Pons (tissue), 1 donor: ENCODE results near the gene APC.
A peak's percentile ranks its signal among the peaks of the same experiment; 100 is the strongest.
"Not testable (repeated sequence)": the region's sequence is repeated elsewhere in the genome, so short reads cannot be mapped to it uniquely, and the experiment has no call there.

Experiments used
- DNase-seq: peaks from one replicate; pipeline ENCODE4 v3.0.0-alpha.2; 2016; ENCODE audit warnings: low spot score

APC gene

DNA sequence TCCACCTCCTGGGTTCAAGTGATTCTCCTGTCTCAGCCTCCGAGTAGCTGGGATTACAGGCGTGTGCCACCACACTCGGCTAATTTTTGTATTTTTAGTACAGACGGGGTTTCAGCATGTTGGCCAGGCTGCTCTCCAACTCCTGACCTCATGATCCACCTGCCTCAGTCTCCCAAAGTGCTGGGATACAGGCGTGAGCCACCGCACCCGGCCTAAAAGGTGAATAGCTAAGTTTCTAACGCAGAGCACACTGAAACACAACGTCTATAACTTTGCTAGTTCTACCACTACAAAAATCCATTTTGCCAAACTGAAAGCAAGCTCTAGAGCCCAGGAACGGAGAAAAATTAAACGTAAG lies 122.9 kb downstream of the APC start:
- DNase-seq, result not testable (repeated sequence)

DNA sequence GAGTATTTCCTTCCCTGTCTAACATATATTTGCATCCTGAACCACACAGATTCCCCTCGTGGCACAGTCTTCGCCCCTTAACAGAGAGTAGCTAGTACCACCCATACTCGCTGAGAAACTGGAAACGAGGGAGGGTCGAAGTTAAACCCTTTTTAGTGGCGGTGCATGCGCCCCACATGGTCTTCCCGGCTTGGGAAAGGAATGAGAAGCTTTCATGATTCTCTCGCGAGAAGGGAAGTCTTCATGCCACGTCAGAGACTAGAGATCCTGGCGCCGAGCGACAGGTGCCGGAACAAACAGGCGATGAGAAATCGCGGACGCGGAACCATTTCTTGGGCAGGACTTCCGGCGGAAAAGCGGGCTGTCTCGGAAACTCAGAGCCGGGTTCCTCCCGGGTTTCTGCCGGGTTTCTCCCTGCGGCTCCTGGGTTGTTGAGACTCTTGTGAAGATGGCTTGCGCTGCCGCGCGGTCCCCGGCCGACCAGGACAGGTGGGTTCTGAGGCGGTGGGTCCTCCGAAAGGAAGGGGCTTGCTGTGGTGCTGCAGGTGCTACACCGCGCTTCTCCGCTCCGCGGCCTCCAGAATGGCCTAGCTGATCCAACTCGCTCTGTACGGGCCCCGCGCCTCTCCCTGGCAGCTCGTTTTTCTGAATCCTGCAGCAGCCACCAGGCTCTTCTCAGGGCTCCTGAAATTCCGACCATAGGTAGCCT lies 123.4 kb downstream of the APC start, which contains the start of gene SRP19:
Gene SRP19, plus strand, starts transcription at position 359 of the 709 bp plus-strand sequence. Its CDS starts 90 bp downstream, at position 449.
- DNase-seq, result peak; percentile 98

DNA sequence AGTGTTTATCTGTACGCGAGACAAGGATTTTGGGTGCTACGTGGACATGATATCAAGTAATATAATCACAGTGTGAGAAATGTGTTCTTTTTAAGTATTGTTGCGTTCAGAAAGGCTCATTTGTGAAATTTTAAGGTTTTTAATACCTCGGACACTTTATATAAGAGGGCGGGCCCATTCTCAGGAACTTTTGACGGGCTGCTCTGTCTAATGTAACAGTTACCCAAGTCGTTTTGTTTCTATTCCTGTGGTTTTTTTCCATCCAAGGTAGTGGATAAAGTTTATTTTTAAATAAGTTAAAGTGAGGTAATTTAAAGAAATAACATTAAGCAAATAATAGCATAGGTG lies 123.9 kb downstream of the APC start:
- no peak for DNase-seq

DNA sequence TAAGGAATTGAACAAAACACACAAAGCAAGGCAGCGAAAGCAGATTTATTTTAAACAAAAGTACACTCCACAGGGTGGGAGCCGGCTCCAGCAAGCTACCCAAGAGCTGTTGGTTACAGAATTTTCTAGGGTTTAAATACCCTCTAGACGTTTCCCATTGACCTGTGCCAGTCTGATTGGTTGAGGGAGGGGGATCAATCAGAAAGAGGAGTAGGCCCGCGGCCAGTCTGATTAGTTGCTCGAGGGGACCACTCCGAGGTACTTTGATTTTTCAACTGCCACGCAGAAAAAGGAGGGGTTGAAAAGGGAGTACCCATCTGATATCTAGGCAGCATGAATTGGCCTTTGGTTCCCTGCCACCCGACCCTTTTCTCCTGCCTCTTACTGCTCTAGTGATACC lies 124.4 kb downstream of the APC start:
- no peak for DNase-seq

DNA sequence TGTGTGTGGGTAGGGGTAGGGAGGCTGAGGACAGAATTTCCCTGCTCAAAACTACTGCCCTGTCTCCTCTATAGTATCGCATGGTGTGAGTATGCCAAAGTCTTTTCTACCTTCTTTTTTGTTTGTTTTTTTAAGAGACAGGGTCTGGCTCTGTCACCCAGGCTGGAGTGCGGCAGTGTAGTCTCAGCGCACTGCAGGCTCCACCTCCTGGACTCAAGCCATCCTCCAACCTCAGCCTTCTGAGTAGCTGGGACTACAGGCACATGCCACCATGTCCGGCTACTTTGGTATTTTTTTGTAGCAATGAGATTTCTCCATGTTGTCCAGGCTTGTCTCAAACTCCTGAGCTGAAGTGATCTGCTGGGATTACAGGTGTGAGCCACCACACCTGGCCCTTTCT lies 125.9 kb downstream of the APC start:
- DNase-seq, result no peak

DNA sequence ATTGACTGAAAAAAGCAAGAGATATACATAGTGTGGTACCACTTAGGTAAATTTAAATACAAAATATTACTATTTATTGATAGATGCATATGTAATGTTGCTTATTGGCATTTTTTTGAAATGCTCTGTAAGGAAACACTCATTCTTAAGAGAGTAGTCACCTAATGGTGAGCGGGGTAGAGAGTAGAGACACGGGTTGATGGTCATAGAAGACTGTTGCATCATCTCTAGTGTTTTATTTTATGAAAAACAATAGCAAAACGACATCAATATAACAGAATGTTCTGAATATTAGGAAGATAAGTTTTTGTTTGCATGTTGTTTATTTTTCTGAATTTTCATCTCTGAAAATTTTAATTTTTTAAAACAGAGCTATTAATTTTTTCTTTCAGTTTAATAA lies 127.4 kb downstream of the APC start:
- no peak for DNase-seq

DNA sequence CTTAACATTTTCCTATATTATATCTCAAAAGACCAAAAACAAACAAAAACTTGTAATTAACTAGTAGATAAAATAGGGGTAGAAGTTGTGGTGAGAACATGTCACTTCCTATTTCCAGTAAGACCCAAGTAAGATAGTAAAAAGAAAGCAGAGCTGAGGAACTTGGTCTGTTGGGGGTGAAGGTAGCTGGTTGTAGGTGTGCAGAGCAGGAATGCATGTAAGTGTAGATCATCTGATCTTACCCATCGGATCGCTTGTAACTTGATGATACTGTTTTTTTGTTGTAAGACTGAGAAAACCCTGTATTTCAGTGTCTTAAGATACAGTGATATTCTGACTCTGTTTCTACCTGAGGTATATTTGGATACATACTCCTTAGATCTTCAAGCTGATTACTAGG lies 129.1 kb downstream of the APC start:
- DNase-seq, result no peak

DNA sequence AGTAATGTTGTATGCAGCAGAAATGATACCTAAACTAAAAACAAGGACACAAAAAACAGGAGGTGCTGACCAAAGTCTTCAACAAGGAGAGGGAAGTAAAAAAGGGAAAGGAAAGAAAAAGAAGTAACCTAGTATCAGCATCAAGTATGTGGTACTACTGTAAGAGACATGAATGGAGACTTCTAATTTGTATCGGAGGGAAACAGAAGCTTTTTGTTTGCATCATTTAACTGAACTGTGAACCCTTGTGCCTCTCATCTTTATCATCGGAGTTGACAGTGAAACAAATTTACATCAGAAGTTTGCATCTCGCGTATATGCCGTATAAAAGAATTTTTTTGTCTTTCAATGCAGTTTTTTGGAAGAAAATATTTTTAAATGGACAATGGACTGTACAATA lies 129.7 kb downstream of the APC start:
- DNase-seq, result peak; percentile 86

DNA sequence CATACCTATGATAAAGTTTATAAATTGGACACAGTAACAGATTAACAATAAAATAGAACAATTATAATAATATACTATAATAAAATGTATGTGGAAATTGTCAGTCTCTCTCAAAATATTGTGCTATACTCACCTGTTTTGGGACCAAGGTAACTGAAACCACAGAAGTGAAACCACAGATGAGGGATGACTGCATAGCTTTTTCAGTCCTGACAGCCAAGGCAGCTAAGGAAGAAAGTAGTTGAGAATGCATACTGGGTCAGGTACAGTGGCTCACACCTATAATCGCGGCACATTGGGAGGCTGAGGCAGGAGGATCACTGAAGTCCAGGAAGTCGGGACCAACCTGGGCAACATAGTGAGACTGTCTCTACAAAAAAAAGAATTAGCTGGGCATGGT lies 132.3 kb downstream of the APC start:
- DNase-seq, result no peak

DNA sequence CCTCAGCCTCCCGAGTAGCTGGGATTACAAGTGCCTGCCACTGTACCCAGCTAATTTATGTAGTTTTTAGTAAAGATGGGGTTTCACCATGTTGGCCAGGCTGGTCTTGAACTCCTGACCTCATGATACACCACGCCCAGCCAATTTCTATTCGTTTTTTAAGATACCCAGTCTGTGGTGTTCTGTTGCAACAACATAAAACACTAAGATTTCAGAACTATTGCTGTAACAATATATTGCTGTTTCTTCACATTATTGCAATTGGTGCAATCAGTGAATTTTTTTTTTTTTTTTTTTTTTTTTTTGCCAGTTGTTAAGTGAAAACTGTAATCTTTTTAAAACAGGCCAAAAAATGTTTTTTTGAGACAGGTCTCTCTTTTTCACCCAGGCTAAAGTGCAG lies 133.3 kb downstream of the APC start:
- no peak for DNase-seq

DNA sequence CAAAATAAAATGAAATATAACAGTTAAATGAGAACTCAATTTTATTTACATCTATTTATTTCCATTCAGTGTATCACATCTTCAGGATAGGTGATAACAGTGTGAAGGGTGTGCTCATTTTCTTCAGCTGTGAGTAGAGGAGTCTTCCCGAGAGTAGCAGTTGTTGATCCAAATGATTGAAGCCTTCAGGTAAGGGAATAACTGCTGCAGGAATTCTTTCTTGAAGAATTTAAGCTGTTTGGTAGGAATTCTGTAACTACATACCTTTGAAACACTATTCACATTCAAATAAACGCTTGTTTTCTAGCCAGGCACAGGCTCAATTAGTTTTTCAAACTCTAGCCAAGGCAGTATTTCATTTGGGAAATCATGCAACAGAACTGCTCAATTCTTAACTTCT lies 138.7 kb downstream of the APC start:
- DNase-seq, result no peak

DNA sequence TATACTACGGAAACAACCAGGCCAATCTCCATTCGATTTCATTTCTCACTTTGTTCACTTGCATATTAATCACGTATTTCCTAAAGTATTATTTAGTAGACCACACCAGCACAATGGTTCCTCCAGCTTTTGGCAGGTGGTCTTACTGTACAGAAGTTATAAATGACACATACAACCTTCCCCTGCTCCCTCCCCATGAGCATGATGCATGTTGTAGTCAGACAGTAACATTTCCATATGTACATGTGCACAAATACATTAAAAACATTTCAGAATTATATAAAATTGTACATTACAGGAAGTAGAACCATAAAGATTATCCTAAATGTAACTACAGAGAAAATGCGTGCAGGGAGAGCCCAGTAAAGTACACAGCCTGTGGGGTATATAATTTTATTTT lies 140.4 kb downstream of the APC start:
- DNase-seq, result no peak

DNA sequence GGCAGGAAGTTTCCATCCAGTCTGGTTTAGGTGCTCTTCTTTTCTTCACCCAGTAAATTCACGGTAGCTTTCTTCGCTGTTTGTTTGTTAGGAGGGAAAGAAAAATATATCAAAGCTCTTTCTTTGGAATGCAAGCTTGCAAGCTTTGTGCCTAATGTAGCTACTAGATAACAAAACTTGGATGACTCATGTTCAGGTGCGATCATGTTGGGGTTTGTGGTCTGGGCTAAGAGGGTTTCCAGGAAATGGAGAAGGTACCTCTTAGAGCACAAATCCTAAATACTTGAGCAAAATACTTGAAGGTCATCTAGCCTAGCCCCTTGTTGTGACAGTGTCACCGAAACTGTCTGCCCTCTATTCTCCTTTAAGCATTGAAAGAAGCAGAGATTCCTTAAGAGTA lies 141.1 kb downstream of the APC start:
- DNase-seq, result no peak

DNA sequence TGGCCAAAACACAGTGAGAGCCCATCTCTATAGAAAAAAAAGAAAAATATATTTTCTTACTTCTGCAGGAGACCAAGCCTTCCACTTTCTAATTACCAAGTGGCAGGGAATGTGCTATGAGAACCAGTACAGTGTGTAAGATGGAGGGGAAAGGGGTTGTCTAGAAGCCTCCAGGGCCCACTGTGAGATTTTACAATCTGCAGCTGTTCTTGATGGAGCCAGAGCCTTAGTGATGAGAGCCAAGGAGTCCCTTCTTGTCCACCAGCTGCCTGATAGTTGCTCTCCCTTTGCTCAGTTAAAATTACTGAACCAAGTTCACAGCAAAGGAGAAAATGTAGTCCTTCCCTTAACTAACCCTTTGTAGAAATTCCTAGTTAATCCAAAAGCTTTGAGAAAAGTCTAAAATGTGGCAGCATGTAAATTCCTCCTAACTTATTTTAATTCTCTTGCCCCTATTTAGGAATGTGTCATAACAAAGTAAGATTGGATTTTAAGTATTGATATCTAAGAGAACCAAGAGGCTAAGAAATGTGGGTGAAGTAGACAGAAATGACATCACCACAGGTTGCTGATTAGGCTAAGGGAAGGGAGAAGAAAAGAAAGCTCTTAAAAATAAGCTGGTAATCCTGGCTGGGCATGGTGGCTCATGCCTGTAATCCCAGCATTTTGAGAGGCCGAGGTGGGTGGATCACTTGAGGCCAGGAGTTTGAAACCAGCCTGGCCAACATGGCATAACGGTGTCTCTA lies 142.7 kb downstream of the APC start:
- DNase-seq, result no peak

DNA sequence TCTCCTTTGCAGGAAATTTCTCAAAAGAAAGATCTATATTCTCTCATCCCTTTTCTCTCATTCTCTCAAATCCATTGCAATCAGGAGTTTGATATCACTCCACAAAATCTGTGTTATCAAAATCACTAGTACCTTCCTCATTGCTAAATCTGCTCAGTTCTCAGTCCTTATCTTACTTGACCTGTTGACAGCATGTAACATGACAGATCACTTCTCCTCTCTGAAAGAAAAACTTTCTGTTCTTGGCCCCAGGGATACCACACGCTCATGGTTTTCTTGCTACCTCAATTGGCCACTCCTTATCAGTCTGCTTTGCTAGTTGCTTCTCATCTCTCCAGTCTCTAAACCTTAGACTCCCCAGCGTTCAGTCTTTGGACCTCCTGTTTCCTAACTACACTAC lies 145.5 kb downstream of the APC start:
- DNase-seq, result no peak

DNA sequence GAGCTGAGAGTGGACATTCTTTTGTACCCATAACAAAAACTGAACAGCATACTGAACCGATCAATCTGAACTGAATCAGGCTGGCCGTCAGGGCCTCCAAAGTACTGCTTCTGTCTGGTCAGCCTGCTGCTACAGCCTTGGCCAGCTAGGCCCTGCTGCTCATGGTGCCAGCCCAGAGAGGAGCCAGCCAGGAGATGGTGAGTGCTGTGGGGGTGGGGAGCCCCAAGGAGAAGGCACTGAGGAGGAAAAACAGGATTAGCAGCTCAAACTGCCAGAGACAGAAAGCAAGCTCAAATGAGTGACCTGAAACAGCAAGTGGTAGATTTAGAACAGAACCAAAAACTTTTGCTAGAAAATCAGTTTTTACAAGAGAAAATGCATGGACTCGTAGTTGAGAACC lies 147.3 kb downstream of the APC start:
- peak; percentile 38 for DNase-seq

DNA sequence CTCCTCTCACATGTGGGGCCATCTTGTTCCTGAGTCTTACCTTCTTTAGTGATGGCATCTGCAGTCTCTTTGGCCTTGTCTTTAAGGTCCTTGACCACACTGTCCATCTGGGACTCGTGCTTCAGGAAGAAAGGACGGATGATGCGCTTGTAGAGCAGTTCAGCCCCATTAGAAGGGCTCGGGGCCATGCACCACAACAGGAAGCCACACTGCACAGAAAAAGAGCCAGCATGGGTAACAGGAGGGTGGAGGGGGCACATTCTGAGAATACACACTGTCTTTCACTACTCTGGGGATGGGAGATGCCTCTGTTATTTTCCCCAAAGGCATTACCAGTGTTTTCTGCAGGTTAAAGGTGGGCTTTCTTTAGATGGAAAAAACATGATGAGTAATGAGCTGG lies 149.3 kb downstream of the APC start:
- DNase-seq, result no peak

DNA sequence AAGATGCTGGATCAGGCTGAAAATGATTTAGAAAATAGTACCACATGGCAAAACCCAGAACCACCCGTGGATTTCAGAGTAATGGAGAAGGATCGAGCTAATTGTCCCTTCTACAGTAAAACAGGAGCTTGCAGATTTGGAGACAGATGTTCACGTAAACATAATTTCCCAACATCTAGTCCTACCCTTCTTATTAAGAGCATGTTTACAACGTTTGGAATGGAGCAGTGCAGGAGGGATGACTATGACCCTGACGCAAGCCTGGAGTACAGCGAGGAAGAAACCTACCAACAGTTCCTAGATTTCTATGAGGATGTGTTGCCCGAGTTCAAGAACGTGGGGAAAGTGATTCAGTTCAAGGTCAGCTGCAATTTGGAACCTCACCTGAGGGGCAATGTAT lies 154.4 kb downstream of the APC start:
- DNase-seq, result not testable (repeated sequence)

DNA sequence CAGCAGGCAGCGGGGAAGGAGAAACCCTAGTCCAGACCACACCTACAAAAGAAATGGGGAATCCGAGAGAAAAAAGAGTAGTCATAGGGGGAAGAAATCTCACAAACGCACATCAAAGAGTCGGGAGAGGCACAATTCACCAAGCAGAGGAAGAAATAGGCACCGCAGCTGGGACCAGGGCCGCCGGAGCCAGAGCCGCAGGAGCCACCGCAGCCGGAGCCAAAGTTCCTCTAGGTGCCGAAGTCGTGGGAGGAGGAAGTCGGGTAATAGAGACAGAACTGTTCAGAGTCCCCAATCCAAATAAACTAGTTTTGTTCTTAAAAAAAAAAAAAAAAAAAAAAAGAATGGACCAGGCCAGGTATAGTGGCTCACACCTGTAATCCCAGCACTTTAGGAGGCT lies 155.1 kb downstream of the APC start:
- DNase-seq, result no peak

DNA sequence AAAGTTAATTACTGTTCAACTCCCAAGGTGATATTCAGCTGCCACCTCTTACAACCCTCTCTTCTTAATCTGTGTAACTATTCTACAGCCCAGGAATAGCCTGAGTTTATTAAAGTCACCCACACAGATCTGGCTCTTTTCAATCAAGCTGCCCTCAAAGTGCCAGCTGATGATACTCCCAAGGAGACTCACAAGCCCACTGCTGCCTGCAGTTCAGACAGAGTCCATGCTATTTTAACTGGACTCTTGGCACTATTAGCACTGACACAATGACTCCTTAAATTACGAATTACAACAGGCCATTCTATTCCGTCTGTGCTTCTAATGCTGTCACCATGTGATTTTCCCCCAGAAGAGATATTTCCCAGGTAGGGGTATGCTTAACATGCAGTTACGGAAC lies 158.0 kb downstream of the APC start:
- DNase-seq, result peak; percentile 75
